Kidney tubule cell (primary cell): ENCODE data around the gene MRPS18B.

Experiments
- DNase-seq: peaks from one replicate; pipeline ENCODE4 v3.0.0-alpha.2; 2018; ENCODE audit warnings: low spot score

MRPS18B gene

DNA sequence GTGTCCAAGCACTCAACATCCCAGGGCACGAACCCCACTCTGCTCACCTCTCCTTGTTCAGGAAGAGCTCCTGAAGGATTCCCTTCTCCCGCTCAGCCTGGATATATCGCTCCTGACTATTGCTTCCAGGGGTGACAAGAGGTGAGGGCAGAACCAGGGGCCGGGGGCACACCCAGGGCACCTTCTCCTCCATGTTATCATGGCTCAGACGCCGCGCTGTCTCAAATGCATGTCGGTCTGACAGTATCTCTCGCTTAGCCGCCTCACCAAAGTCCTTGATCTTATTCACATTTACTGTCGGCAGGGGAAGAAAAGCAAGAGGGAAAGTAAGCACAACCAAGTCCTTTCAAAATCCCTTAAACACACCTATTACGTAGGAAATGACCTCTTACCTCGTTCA lies 13.7 kb upstream of the MRPS18B start:
- DNase-seq, result no peak

DNA sequence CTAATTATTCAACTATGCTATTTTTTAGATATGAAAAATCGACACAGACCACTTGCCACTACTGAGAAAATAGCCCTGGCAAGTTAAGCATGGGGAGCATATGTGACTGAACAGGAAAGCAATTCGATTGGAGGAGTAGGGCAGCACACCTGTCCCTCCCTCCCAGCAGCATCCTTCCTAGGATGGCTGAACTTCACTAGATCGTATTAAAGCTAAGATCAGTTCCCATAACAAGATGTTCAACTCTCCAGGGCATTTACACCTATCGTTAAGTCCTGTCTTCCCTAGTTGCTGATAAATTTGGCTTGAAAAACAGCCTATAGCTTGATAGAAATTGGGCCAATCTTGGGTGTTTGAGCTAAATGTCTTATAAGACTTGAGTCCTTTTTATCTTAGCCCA lies 7.6 kb upstream of the MRPS18B start:
- DNase-seq, result no peak

DNA sequence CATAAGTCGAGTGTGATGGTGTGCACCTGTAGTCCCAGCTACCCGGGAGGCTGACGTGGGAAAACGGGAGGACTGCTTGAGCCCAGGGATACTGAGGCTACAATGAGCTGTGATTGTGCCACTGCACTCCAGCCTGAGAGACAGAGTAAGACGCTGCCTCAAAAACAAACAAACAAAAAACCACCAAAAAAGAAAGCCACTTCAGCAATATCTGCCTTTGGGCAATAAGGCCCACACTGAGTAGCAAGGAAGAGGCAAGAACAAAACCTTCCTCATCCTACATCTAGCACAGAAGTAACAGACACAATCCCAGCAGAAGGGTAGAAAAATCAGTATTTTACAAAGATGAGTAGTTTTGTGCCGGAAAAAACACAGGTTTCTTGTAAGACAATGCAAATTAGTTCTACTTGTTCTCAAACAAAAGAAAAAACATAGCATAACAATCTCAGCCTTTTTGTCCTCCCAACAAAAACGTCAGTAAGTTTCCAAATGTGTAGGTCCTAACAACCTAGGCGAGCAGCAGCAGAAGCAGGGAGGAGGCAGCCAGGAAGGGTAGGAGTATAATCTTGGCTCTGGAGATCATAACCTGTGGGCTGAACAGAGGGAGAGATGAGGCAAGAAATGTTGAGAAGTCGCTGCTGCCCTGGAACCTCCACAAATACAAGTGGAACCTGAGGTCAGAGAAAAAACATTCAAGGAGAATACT lies 6.3 kb upstream of the MRPS18B start:
- DNase-seq, result no peak

GRCh38 chr6:30611856-30612194 lies 5.8 kb upstream of the MRPS18B start:
- DNase-seq, result no peak

DNA sequence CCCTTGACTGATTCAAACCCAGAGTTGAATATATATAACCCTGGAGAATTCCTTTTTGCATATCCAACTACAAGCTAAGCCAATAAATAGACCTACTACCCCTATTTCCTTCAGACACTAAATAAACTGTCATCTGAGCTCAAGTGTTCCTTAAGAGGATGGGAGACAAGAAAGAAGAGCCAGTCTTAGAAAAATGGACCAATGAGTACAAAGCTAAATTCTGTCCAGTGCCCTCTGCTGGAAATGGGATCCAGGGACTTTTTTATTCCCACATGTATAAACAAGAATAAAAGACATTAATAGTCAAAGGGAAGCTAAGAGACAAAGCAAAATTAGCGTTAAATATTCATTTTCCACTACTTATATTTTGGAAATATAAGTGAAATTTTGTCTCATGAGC lies 5.4 kb upstream of the MRPS18B start:
- DNase-seq, result peak; percentile 38

DNA sequence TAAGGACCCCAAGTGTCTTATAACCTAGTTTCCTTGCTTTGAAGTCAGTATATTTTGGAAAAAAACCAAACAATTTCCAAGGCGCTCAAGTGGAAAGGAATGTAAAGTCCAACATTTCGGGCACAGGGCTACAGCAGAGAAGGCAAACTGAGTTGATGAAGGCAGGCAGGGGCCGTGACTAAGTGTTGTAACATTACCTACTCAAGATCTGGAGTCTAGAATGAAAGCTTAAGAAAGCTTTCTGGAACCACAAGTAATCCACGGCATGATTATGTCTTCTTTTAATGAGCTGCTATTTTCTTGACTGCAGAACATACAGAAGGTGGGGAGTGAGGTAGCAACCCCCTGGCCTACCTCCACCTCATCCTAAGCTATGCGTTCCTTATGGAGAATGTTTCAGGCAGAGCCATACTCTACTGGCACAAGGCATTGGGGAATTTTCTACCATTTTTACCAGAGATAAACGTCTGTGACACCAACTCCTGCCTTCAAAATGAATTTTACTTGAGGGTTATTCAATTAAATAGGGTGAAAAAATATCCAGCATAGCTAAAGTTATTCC lies 4.9 kb upstream of the MRPS18B start:
- peak; percentile 84 for DNase-seq

GRCh38 chr6:30613251-30614043 lies 4.2 kb upstream of the MRPS18B start:
- peak; percentile 72 for DNase-seq

- DNase-seq, result no peak
Measured at GRCh38 chr6:30614044-30614842, 3.4 kb upstream of the MRPS18B start.

- DNase-seq, result peak; percentile 98
Measured at GRCh38 chr6:30614843-30615218, 2.8 kb upstream of the MRPS18B start.

GRCh38 chr6:30615219-30615957 lies 2.3 kb upstream of the MRPS18B start:
- DNase-seq, result peak; percentile 86

- peak; percentile 48 for DNase-seq
Measured at GRCh38 chr6:30615958-30616810, 1.5 kb upstream of the MRPS18B start.

GRCh38 chr6:30616811-30617564 lies 652 bp upstream of the MRPS18B start, which contains the start of gene PPP1R10:
Gene PPP1R10 (minus strand): TSS chr6:30617243. CDS start chr6:30609944, 7,299 bp downstream.
- DNase-seq, result peak; percentile 100

DNA sequence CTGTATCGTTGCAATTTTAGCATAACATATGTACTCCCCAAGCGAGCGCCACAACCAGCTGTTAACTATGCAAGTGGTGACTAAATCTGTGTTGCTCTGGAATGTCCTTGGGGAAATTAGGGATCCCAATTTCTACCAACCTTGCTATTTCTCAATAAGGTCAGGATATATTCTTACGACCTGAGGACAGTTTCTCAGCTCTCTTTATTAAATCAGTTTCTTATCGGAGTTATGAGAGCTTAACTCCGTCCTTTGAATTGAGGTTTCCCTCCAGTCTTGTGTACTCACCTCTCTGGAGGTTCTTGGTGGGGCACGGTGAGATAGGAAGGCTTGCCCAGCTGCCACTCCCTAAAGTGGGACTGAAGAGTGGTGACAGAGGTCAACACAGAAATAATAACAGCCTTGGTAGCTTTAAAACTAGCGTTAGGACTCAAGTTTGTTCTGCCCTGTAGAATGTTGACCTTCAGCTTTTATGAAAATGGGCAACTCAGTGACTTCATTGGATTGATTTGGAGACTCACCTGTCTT lies 694 bp downstream of the MRPS18B start:
- peak; percentile 18 for DNase-seq

DNA sequence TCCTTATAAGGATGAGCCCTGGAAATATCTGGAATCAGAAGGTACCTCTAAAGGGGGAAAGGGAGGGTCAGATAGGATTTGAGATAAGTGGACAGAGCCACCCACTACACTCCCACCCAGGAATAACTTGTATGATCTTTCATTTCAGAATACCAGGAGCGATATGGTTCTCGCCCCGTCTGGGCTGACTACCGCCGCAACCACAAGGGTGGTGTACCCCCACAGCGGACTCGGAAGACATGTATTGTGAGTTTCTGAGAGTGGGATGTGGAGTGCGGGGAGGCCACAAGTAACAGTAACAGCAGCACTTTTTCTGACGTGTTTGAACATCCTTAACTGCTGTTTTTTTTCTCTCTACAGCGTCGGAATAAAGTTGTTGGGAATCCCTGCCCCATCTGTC lies 1.9 kb downstream of the MRPS18B start:
- no peak for DNase-seq

- no peak for DNase-seq
Measured at GRCh38 chr6:30625511-30625910, 7.9 kb downstream of the MRPS18B start.

- peak; percentile 77 for DNase-seq
Measured at GRCh38 chr6:30626484-30627366, 9.1 kb downstream of the MRPS18B start, which contains the start of gene ATAT1. Gene ATAT1 (plus strand): TSS chr6:30626874.

DNA sequence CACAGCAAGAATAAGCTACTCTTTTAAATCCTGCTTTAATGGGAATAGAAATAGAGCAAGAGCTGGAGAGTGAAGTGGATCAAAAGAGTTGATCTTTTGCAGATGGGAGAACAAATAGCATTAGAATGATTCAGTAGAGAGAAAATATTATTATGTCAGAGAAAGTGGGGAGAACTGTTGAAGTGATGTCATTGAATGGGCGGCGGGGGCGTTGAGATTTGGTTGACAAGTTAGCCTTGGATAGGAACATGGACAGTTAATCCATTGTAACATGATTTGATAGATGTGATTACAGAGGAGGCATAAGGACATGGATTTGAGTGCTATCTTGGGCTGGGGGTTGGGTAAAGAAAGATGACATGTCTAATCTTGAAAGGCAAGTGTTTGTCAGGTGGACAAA lies 18.2 kb downstream of the MRPS18B start:
- no peak for DNase-seq

GRCh38 chr6:30640481-30640880 lies 22.8 kb downstream of the MRPS18B start:
- DNase-seq, result no peak

DNA sequence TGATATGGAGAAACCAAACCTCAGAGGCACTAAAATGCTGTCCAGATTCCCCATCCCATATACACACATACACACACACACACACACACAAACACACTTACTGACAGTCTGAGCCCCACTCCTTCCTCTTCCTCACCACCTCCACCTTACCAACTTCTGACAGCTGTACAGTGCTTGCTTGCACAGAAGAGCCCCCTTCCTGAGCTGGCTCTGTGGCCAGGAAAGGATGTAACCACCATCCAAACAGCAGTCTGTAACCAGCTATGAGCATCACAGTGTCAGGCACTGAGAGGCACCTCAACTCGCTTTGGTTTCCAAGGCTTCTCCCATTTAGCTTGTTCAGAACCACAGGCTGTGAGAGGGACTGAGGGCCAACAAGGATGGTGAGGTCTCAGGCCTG lies 23.4 kb downstream of the MRPS18B start:
- DNase-seq, result no peak
